Caco-2 (cell line): ENCODE measurements around the gene TRA2A. TPM values are rescaled to one million over a fixed set of nuclear protein-coding genes. Genes with fewer than 3 reads are reported as not detected.

ENCODE experiments used
- BruUV-seq: library from RNA; stranded (reverse); fragments of 400-500 nt; replicated peaks from 2 replicates; lab custom pipeline; 2021; lab: Mats Ljungman, UMichigan
- CTCF ChIA-PET: fragments of 300-600 bp; sonication (Branson Sonifier 250); formaldehyde crosslinking; loops from one replicate; lab custom pipeline; 2022; ENCODE audit warnings: antibody characterized with exemption; lab: Charles Lee
- POLR2A ChIA-PET: fragments of 300-600 bp; sonication (Branson Sonifier 250); formaldehyde crosslinking; loops from one replicate; lab custom pipeline; 2022; ENCODE audit warnings: antibody characterized with exemption; lab: Charles Lee
- DNase-seq, 2 experiments: peaks; one replicate each; pipeline versions ENCODE4 v3.0.0 to v3.0.0-alpha.2; 2020 to 2022
- H3K27me3 ChIP-seq: replicated peaks from 2 replicates; pipeline ENCODE4 v1.6.0; 2011; ENCODE audit warnings: low read length; ENCODE audit not compliant: control insufficient read depth, insufficient read depth
- H3K36me3 ChIP-seq: 2 replicates; pipeline ENCODE4 v1.5.1; 2011; ENCODE audit warnings: low read length; ENCODE audit not compliant: control insufficient read depth, insufficient read depth
- H3K4me1 ChIP-seq: fragments of 250-450 bp; sonication (Bioruptor Pico); 2 replicates; pipeline ENCODE4 v1.5.1; 2020; ENCODE audit warnings: mild to moderate bottlenecking
- H3K4me3 ChIP-seq: 2 replicates; pipeline ENCODE4 v1.5.1; 2011; ENCODE audit warnings: low read depth, mild to moderate bottlenecking, control low read depth, low read length
- H3K9me3 ChIP-seq: fragments of 250-450 bp; sonication (Bioruptor Pico); 2 replicates; pipeline ENCODE4 v1.5.1; 2020; ENCODE audit warnings: mild to moderate bottlenecking, moderate library complexity
- H3K27ac Mint-ChIP-seq: one replicate; pipeline ENCODE4 v1.8.0; 2022; ENCODE audit warnings: mixed read lengths; ENCODE audit not compliant: unreplicated experiment
- H3K27me3 Mint-ChIP-seq: one replicate; pipeline ENCODE4 v1.8.0; 2022; ENCODE audit warnings: mixed read lengths; ENCODE audit not compliant: insufficient read depth, unreplicated experiment
- H3K36me3 Mint-ChIP-seq: one replicate; pipeline ENCODE4 v1.8.0; 2022; ENCODE audit warnings: mild to moderate bottlenecking, mixed read lengths; ENCODE audit not compliant: insufficient read depth, unreplicated experiment
- H3K4me1 Mint-ChIP-seq: one replicate; pipeline ENCODE4 v1.8.0; 2022; ENCODE audit warnings: low read depth, mixed read lengths; ENCODE audit not compliant: unreplicated experiment
- H3K4me3 Mint-ChIP-seq: one replicate; pipeline ENCODE4 v1.8.0; 2022; ENCODE audit warnings: mild to moderate bottlenecking, moderate library complexity, mixed read lengths; ENCODE audit not compliant: unreplicated experiment
- H3K9me3 Mint-ChIP-seq: one replicate; pipeline ENCODE4 v1.8.0; 2022; ENCODE audit warnings: mixed read lengths; ENCODE audit not compliant: unreplicated experiment
- CTCF ChIP-seq, 2 experiments: fragments of 200-600 bp in 1 of 2; IDR thresholded peaks; 1 replicate in 1 of 2; 2 replicates in 1 of 2; pipeline versions ENCODE4 v1.5.1 to v1.8.0; 2011 to 2022; ENCODE audit warnings: antibody characterized with exemption in 1 of 2, control low read depth in 1 of 2, inconsistent platforms in 1 of 2, low read depth in 1 of 2, low read length in 1 of 2, mild to moderate bottlenecking in 1 of 2, moderate library complexity in 1 of 2; ENCODE audit not compliant: insufficient read depth in 1 of 2, severe bottlenecking in 1 of 2, unreplicated experiment in 1 of 2
- intact Hi-C: fragments of 100-400 bp; cut with micrococcal nuclease; formaldehyde crosslinking; loops from one replicate; pipeline ENCODE4 v1.10.0; 2022; ENCODE audit not compliant: unreplicated experiment
- total RNA-seq: library from RNA; stranded (reverse); gene quantifications from 2 replicates; pipeline ENCODE4 v1.2.3, GENCODE V29; 2022

The TRA2A gene
- total RNA-seq, 1 experiment from 2014 or later: 123 TPM

GRCh38 chr7:23486002-23486773 lies 45.6 kb downstream of the TRA2A start:
- H3K4me1 ChIP-seq: peaks cover 20% of the 10 kb centered on the region
- Mint-ChIP-seq H3K9me3 (no peaks in the 10 kb centered on the region), H3K27me3 (no peaks in the 10 kb centered on the region), H3K36me3 (peaks cover 11% of the 10 kb centered on the region), H3K4me1 (peaks cover 24% of the 10 kb centered on the region), H3K4me3 (peak overlapping the region; percentile 62), H3K27ac (peak overlapping the region; percentile 78)
- intact Hi-C loops: loop anchor here (1.0 kb wide), 1 partner anchor 12 kb away; no protein-coding TSS in a partner anchor
- POLR2A ChIA-PET: interaction anchor here (0.6 to 0.7 kb wide), 3 partner anchors 11 to 85 kb away, joined by 3 read pairs; partner anchors contain the start of gene IGF2BP3
- H3K36me3 ChIP-seq: no peaks in the 10 kb centered on the region
- DNase-seq: peak in 1 of 2 experiments; percentile 30
- no peak for TF ChIP-seq CTCF (IDR thresholded peaks at IDR 0.05; ENCODE audit: insufficient read depth in 1 of 2, low read depth in 1 of 2, low read length in 1 of 2, severe bottlenecking in 1 of 2, unreplicated experiment in 1 of 2)
- CTCF ChIA-PET: interaction anchor here (1.3 kb wide), 1 partner anchor 11 kb away, joined by 3 read pairs; no protein-coding TSS in a partner anchor
- H3K27me3 ChIP-seq: no peaks in the 10 kb centered on the region
- no peak overlapping the region for H3K4me3 ChIP-seq
- H3K9me3 ChIP-seq: no peaks in the 10 kb centered on the region
- BruUV-seq: TSS peak; percentile 60

- POLR2A ChIA-PET: no interaction called here
- no TSS peak for BruUV-seq
- no peak for TF ChIP-seq CTCF (IDR thresholded peaks at IDR 0.05; ENCODE audit: insufficient read depth in 1 of 2, low read depth in 1 of 2, low read length in 1 of 2, severe bottlenecking in 1 of 2, unreplicated experiment in 1 of 2)
- Mint-ChIP-seq H3K27ac (no peak overlapping the region), H3K9me3 (no peaks in the 10 kb centered on the region), H3K36me3 (peaks cover 20% of the 10 kb centered on the region), H3K27me3 (no peaks in the 10 kb centered on the region), H3K4me3 (no peak overlapping the region), H3K4me1 (peaks cover 36% of the 10 kb centered on the region)
- no peaks in the 10 kb centered on the region for H3K9me3 ChIP-seq
- no peaks in the 10 kb centered on the region for H3K36me3 ChIP-seq
- H3K27me3 ChIP-seq: no peaks in the 10 kb centered on the region
- peaks cover 20% of the 10 kb centered on the region for H3K4me1 ChIP-seq
- CTCF ChIA-PET: interaction anchor here (1.0 kb wide), 1 partner anchor 174 kb away, joined by 3 read pairs; no protein-coding TSS in a partner anchor
- no peak for DNase-seq
- no peak overlapping the region for H3K4me3 ChIP-seq
- intact Hi-C loops: no loop called here
Observed at GRCh38 chr7:23482686-23483085, 49.1 kb downstream of the TRA2A start.

GRCh38 chr7:23477962-23478866 lies 53.6 kb downstream of the TRA2A start:
- Histone ChIP-seq H3K36me3 (no peaks in the 10 kb centered on the region), H3K4me3 (no peak overlapping the region), H3K4me1 (peaks cover 14% of the 10 kb centered on the region), H3K9me3 (no peaks in the 10 kb centered on the region), H3K27me3 (no peaks in the 10 kb centered on the region)
- H3K4me1 Mint-ChIP-seq: peaks cover 37% of the 10 kb centered on the region
- no TSS peak for BruUV-seq
- TF ChIP-seq CTCF (IDR thresholded peaks at IDR 0.05; ENCODE audit: insufficient read depth in 1 of 2, low read depth in 1 of 2, low read length in 1 of 2, severe bottlenecking in 1 of 2, unreplicated experiment in 1 of 2): no peak
- H3K27me3 Mint-ChIP-seq: no peaks in the 10 kb centered on the region
- POLR2A ChIA-PET: no interaction called here
- intact Hi-C loops: no loop called here
- H3K27ac Mint-ChIP-seq: no peak overlapping the region
- no peak overlapping the region for H3K4me3 Mint-ChIP-seq
- no peak for DNase-seq
- CTCF ChIA-PET: no interaction called here
- H3K9me3 Mint-ChIP-seq: no peaks in the 10 kb centered on the region
- H3K36me3 Mint-ChIP-seq: peaks cover 31% of the 10 kb centered on the region
